HG03108 (cell line): ENCODE data around the gene SNX5.
"Not testable (repeated sequence)": the region's sequence is repeated elsewhere in the genome, so short reads cannot be mapped to it uniquely, and the experiment has no call there.

Experiments
- ATAC-seq: cut with Tn5 transposase; IDR thresholded peaks from one replicate; pipeline ENCODE4 v1.9.1; 2021; ENCODE audit warnings: moderate library complexity; ENCODE audit not compliant: unreplicated experiment

Gene SNX5

DNA sequence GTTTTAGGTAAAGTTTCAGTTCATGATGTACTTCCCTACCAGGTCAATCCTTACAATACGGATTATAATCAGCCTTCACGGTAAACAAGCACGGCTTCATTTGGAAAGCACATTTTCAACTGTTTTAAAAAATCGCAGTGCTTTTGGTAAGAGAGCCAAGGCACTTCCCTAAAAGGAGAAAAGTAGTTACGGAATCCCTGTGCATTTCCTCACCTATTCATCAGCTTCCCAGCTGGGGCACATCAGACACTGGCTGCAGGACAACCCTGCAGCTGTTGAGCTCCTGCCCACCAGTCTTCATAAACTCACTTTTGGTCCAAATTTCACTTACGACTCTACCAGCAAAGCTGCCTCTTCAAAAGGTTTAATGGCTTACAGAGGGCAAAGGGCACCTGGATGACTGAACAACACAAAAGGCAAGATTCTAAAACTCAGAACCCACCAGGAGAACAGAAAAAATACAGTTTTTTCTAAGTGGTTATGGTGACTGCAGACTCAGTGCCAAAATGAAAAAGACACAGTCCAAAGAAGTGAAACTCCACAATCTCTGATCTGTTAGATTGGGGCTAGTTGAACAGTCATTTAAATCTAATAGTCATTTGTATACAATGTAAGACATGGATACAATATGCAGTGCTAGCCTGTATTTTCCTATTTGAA lies 7.5 kb downstream of the SNX5 start:
- no peak for ATAC-seq

DNA sequence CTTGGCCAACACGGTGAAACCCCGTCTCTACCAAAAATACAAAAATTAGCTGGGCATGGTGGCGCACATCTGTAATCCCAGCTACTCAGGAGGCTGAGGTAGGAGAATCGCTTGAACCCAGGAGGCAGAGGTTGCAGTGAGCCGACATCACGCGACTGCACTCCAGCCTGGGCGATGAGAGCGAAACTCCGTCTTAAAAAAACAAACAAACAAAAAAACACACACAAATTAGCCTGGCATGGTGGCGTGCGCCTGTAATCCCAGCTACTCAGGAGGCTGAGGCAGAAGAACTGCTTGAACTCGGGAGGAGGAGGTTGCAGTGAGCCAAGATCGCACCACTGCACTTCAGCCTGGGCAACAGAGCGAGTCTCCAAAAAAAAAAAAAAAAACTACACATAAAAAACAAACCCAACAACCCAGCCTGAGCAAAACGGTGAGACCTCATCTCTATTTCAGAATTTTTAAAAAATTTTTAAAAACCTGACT lies 8.2 kb downstream of the SNX5 start:
- not testable (repeated sequence) for ATAC-seq

- ATAC-seq: peak; percentile 23
Observed at GRCh38 chr20:17959257-17959627, 9.4 kb downstream of the SNX5 start.

- no peak for ATAC-seq
Observed at GRCh38 chr20:17958373-17959256, 10.0 kb downstream of the SNX5 start.

GRCh38 chr20:17957505-17958363 lies 10.9 kb downstream of the SNX5 start:
- ATAC-seq: no peak

GRCh38 chr20:17956099-17956685 lies 12.4 kb downstream of the SNX5 start:
- ATAC-seq: no peak

DNA sequence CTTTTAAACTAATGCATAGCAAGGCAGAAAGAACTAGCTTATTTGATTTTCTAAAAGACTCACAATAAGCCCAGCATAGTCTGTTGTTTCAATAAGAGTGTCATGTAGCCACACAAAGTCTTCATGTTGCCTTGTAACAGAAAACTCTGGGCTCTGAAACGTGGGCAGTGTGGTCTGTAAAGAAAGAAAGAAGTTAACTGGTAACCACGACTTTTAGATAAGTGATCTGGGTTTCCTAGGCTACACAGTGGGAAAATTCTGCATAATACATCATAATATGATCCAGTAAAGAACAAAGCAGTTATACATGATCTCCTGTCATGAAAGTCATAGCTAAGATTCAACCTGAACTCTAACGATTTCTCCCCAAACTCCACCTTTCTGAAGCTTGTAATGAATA lies 13.3 kb downstream of the SNX5 start:
- no peak for ATAC-seq

- ATAC-seq: no peak
Observed at GRCh38 chr20:17953935-17954334, 14.7 kb downstream of the SNX5 start.

DNA sequence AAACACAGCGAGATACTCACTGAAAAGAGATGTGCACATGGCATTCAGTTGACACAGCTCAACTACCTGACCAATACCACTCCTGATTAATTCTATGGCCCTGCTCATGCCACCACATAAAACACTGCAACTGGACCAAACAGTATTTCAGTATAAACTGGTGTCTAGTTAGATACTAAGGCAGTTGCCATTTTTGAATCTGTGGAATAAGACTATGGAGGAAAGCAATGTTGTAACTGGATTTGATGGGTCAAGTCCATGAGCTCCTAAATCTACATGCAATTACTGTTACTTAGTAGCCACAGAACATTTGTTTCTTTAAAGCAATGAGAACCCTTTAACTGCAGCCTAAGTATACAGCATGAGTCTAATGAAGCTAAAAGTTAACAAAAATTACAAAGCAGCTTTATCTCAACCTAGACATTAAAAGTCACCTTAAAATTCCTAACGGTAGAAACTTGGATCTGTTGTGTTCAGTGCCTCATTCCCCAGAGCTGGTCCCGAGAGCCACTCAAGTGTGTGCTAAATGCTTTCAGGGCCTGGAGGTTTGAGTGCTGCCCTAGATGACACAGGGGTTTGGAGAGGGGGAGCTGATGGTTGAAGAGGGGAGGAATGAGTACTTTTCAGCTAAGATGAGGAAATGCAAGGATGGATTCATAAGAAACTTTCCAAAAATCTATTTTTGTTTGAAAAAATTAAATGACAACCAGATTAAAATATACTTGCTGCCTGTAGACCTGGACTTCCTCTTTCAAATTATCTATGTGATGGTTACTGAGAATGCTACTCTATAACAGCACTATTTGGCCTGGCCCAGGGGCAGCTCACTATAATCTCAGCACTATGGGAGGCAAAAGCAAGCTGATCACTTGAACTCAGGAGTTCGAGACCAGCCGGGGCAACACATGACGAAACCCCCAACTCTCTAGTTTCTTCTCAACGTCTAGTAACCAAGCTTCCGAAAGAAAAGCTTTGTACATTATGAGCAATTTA lies 15.6 kb downstream of the SNX5 start:
- ATAC-seq: no peak

DNA sequence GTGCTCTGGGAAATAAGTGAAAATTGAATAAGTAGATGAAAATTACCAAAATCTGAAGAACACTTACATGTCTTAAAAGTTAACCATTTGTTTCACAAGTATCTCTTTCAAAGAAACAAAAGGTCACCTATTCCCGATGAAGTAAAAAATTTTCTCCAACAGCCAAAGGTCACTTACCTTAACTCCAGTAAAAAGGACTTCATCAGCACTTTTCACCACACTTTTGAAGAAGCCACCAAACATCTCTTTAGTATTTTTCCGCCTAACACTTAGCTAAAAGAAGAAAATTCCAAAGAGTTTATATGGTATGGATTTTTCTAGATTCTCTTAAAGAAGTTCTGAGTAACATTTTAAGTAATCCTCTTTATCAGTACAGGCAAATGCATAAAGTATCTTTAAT lies 17.3 kb downstream of the SNX5 start:
- no peak for ATAC-seq

- ATAC-seq: no peak
Observed at GRCh38 chr20:17950670-17951069, 17.9 kb downstream of the SNX5 start.

DNA sequence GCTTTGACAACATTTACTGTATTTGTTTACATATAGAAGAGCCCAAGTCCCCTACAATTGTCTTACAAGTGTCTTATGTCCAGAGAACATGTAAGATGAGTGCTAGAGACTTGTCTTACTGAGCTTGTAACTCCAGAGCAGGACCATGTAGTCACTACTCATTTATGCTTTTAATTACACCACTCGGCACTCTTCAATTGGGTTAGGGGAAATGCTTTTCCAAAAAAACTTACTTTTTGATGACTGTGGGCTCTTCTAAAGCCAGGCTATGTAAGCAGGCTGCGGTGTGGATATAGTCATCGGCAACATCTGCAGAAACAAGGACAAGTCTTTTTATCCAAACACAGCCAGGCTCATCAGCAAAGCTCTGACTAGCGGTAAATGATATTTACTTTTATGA lies 18.7 kb downstream of the SNX5 start:
- ATAC-seq: no peak

DNA sequence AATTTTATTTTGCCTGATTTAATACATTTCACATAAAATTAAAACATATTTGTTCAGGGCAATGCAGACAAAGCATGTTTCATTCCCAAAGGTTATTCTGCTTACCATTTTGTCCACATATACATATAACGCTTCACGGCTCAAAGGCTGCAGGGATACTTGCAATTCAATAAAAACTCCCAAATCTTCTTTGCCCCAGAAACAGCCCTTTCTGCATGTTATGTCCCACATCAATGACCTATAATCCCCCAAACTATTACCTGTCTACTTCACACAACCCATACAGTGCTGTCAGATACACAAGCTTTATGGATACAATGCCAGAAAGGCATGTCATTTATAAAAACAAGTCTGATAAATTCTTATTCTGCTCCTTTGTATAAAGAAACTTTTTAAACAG lies 20.2 kb downstream of the SNX5 start:
- no peak for ATAC-seq

DNA sequence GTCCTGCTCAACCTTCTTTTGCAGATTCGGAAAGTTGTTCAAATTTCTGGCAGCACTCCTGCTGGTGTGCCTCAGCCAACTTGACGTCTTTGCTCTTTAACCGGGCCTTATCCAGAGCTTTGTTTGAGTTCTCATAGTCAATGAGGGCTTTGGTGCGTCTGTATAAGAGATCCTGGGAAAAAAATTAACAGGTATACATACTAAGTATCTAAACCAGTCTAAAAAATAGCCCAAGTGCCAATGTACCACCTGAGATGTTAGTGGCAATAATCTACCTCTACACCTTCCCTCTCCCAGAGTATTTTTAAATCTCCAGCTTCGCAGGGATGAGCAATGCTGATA lies 21.1 kb downstream of the SNX5 start:
- no peak for ATAC-seq

GRCh38 chr20:17946572-17947473 lies 21.8 kb downstream of the SNX5 start:
- no peak for ATAC-seq

DNA sequence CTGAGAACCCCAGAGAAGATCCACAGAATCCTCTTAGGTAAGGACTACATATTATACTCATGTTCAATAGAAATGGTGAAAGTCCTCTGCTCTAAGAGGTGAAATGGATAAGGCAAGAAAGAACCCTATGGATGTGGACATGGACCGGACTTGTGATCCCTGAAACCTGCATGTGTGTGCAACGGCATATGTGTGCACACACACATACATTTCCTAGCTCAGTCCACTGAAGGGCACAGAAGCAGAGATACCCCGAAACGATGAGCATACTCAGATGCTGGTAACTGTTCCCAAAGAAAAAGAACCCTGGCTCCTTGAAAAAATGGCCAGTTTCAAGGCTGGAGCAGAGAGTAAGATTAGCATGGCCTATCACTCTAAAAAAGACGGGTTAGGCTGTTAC lies 22.6 kb downstream of the SNX5 start:
- ATAC-seq: no peak

DNA sequence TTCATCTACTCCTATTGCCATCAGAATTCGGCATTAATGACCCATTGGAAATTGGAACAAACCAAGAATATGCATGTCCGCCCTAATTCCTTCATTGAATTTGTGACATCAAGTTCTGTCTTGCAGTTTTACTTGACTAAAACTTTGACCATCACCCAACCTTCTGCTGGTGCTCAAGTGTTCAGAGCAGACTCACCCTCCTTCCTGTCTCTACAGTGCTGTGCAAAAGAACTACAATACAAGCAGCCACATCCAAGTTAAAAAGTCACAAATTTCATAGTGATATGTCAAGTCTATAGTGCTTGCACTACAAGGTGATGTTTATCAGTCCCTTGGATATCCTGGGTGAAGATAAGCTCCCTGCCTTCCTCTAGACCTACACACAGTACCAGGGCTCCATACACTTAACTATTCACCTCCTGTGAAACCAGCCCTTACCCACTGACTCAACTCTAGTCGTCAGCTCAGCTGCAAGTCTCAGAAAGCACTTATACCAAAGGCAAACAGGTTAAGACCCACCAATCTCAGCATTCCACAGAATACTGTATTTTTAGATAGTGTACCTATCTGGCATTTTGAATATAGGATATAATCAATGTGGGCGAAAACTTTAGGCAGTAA lies 23.6 kb downstream of the SNX5 start:
- no peak for ATAC-seq

GRCh38 chr20:17943343-17943742 lies 25.3 kb downstream of the SNX5 start:
- peak; percentile 57 for ATAC-seq

DNA sequence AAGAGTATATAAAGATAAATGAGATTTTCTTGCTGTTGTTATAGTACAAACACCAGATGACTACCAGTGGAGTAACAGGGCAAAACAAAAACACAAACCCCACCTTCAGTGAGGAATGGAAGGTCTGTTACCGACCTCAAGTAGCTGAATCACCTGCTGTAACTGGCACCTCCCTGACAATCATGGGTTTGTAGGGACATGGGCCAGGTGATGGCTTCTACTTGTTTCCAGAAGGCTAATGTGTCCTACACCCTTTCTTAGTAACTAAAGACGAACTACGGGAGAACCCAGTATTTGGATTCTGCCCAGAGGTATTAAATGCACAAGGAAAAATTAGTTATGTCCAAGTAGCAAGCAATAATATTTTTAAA lies 26.8 kb downstream of the SNX5 start:
- no peak for ATAC-seq
